Measurements from ENCODE around the gene SPATA3.
"Not testable (repeated sequence)": the region's sequence is repeated elsewhere in the genome, so short reads cannot be mapped to it uniquely, and the experiment has no call there.

The SPATA3 gene

GRCh38 chr2:231002641-231003040 lies 6.7 kb downstream of the SPATA3 start:
- no peak for TF ChIP-seq CTCF (IDR thresholded peaks at IDR 0.05; ENCODE audit: low read depth, low read length, missing control alignments)
- no peak for DNase-seq (ENCODE audit: extremely low read depth, low read depth)

GRCh38 chr2:231003186-231003585 lies 7.3 kb downstream of the SPATA3 start:
- TF ChIP-seq CTCF (IDR thresholded peaks at IDR 0.05; ENCODE audit: low read depth, low read length, missing control alignments): no peak
- H3K4me3 ChIP-seq (replicated peaks; ENCODE audit: low read depth, low read length): no peak overlapping the region
- DNase-seq (ENCODE audit: extremely low read depth, low read depth): no peak

More at GRCh38 chr2:231002641-231003040, 6.7 kb downstream of the SPATA3 start:
- H3K4me3 ChIP-seq (replicated peaks; ENCODE audit: low read depth, low read length): no peak overlapping the region

GRCh38 chr2:231004930-231005329 lies 9.0 kb downstream of the SPATA3 start:
- not testable (repeated sequence) for DNase-seq (ENCODE audit: extremely low read depth, low read depth); H3K4me3 ChIP-seq (replicated peaks; ENCODE audit: low read depth, low read length)

- H3K4me3 ChIP-seq (replicated peaks; ENCODE audit: low read depth, low read length): no peak overlapping the region
- DNase-seq (ENCODE audit: extremely low read depth, low read depth): no peak
- TF ChIP-seq CTCF (IDR thresholded peaks at IDR 0.05; ENCODE audit: low read depth, low read length, missing control alignments): no peak
These were observed 11.6 kb downstream of the SPATA3 start for GRCh38 chr2:231007286-231008098.

GRCh38 chr2:231008131-231008530 lies 12.2 kb downstream of the SPATA3 start:
- no peak overlapping the region for H3K4me3 ChIP-seq (replicated peaks; ENCODE audit: low read depth, low read length)
- no peak for TF ChIP-seq CTCF (IDR thresholded peaks at IDR 0.05; ENCODE audit: low read depth, low read length, missing control alignments)
- no peak for DNase-seq (ENCODE audit: extremely low read depth, low read depth)

- no peak for DNase-seq (ENCODE audit: extremely low read depth, low read depth)
- no peak overlapping the region for H3K4me3 ChIP-seq (replicated peaks; ENCODE audit: low read depth, low read length)
- TF ChIP-seq CTCF (IDR thresholded peaks at IDR 0.05; ENCODE audit: low read depth, low read length, missing control alignments): no peak
These were observed 13.5 kb downstream of the SPATA3 start for GRCh38 chr2:231009236-231009919.

GRCh38 chr2:231010201-231010730 lies 14.3 kb downstream of the SPATA3 start:
- no peak for TF ChIP-seq CTCF (IDR thresholded peaks at IDR 0.05; ENCODE audit: low read depth, low read length, missing control alignments)
- H3K4me3 ChIP-seq (replicated peaks; ENCODE audit: low read depth, low read length): no peak overlapping the region
- DNase-seq (ENCODE audit: extremely low read depth, low read depth): no peak

Data from HFF-Myc (cell line).